ENCODE results near the gene GPX8.

The GPX8 gene, protein sequence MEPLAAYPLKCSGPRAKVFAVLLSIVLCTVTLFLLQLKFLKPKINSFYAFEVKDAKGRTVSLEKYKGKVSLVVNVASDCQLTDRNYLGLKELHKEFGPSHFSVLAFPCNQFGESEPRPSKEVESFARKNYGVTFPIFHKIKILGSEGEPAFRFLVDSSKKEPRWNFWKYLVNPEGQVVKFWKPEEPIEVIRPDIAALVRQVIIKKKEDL

DNA sequence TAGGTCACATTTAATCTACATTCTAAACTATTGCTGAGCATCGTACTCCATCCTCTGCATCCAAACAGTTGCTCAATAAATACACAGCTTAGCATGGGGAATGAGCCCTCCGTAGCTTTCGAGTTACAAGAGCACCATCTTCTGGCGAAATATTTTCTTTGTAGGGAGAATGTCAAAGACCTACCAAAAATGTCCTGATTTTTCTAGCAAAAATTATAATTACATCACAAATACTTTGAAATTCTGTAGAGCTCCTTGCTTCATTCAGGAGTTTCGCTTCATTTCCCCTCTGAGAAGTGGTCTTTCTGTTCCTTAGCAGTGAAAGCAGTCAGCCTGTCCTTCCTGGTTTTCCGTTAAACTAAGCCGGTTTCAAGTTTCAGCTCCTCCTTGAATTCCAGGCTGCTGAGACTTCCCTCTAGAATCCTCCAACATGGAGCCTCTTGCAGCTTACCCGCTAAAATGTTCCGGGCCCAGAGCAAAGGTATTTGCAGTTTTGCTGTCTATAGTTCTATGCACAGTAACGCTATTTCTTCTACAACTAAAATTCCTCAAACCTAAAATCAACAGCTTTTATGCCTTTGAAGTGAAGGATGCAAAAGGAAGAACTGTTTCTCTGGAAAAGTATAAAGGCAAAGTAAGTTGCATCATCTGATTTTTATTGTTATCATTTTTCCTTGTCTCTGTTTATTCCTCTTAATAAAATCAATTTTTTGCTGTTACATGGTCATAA, at the start of gene GPX8:
GPX8 (plus strand) TSS at position 409 of the 730 bp plus-strand sequence; CDS start at position 431, 22 bp downstream.
- DNase-seq (ENCODE audit: low spot score), result peak; percentile 88

DNA sequence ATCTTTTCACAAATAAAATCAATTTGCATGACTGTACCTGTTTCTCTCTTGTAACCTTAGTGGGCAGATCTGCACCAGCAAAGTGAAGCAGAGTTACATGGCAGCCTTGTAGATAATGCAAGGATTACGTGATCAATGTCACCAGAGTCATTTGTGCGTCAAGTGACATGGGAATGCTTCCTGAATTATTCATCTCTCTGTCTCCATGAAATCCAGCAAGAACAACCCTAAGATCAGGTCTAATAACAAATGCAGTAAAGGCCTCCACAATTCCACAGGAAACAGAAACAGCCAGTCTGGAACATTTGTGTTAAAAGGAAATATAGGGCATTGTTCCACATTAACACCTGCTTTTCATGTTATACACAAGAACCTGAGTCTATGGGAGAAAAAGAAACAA, 49.8 kb upstream of the GPX8 start:
- no peak for DNase-seq (ENCODE audit: low spot score)

DNA sequence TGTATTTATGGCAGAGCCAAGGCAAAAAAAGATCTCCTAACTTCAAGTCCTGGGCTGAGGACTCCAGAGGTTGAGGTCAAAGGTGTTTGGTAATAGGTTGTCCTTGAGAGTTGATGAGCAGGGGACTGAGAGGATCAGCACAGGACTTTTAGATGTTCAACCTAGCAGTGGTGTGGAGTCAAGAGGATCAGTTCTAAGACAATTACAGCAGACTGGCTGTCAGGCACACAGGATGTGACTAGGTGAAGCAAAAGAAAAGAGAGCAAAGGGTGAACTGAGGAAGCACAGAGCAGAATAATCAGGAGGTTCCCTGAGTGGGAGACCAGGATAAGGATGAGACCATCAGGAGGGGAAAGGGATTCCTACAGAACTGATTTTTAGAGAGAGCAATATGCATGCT, 46.6 kb upstream of the GPX8 start:
- no peak for DNase-seq (ENCODE audit: low spot score)

DNA sequence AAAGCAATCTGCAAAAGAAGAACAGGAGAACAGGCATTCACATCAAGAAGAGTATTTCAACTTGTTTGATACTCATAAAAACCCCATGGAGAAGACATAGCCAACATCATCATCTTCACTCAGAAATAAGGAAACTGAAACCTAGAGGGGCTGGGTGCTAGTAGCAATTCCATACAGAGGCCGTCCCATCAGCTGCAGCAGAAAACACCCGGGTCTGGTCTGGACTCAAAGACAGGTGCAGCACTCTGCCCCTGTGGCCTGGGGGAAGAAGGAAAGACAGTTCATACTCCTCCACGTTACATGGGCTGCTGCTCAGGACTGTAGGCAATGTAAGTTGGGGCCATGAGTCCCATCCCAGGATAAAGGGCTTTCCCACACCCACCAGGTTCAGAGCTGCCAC, 45.9 kb upstream of the GPX8 start:
- DNase-seq (ENCODE audit: low spot score), result no peak

DNA sequence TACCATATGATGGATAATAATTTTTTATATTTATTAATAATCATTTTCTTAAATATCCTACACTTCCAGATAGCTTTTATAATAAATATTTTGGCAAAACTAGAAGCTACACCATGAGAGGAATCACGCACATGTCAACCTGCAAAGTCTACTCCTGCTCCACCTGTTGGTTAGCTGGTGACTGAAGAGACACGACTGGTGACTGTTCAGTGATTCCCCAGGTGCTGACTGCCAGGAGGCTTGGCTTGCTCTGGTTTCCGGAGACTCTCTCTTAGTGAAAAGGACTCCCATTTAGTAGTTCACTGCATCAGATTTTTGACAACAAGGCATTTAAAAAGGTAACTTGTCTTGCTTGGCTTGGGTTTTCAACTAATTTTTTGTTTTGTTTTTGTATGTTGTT, 36.6 kb upstream of the GPX8 start:
- no peak for DNase-seq (ENCODE audit: low spot score)

DNA sequence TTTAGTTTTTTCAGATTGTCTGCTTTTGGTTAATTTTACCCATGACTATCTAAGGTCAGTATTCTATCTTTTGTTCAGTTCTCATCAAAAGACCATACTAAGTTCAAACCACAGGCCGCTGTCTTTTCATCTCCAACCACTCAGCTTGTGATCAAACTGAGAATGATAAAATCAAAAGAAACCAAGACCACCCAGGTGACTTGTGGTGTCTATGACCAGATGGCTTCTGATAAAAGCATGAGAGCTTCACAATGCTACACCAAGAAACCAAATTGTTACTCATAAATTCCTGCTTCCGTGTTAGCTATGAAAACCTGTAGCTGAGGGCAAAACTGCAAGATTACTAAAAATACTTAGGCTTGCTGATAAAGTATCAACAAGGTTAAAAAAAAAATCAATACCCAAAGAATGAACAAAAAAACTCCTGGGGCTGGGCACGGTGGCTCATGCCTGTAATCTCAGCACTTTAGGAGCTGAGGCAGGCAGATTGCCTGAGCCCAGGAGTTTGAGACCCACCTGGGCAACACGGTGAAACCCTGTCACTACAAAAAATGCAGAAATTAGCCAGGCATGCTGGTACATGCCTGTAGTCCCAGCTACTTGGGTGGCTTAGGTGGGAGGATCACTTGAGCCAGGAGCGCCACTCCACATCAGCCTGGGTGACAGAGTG, 25.8 kb upstream of the GPX8 start:
- no peak for DNase-seq (ENCODE audit: low spot score)

DNA sequence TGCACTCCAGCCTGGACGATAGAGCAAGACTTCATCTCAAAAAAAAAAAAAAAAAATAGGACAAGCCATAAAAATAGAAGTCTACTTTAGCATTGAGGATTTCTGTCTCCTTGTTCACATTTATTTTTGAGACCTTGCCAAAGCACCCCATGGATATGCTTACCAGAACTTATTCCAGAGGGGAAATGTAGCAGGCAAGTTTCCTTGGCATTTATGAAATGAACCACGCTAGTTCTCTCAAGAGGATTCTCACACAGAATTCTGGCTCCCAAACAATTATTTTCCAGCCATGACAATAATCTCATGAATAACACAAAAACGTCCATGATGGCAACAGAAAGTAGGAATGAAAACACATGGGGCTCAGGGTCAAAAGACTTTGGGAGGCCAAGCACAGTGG, 23.4 kb upstream of the GPX8 start:
- no peak for DNase-seq (ENCODE audit: low spot score)

DNA sequence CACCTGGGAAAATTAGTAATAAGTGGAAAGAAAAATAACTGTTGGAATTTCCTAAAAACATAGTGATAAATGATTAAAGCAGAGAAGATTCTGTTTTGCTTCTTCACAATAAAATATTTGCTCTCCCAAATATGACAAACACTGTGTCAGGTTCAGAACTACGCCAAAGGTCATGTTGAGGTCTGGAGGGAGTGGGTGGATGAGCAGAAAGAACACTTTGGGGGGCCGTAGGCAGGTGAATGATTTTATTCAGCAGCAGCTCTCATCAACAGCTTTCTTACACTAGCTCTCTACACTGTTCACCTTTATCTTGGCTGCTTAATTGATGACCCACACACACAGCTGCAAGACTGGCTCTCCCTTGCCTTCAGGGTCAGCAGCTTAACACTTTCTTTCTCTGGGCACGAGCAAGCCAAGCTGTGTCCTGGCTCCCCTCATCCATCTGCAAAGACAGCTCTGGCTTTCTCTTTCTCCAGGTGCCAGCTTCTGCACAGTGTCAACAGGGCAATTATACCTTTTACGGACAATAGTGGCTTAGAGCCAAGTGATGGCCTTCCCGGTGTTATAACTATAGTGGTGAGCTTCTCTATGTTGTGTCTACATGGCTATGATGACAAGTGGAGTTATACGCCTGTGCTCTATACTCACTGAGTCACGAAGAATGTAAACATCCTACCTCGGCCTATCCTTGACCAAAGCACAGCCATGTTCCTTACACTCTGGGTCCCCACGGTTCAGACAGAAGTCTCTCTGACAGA, 18.9 kb upstream of the GPX8 start:
- no peak for DNase-seq (ENCODE audit: low spot score)

DNA sequence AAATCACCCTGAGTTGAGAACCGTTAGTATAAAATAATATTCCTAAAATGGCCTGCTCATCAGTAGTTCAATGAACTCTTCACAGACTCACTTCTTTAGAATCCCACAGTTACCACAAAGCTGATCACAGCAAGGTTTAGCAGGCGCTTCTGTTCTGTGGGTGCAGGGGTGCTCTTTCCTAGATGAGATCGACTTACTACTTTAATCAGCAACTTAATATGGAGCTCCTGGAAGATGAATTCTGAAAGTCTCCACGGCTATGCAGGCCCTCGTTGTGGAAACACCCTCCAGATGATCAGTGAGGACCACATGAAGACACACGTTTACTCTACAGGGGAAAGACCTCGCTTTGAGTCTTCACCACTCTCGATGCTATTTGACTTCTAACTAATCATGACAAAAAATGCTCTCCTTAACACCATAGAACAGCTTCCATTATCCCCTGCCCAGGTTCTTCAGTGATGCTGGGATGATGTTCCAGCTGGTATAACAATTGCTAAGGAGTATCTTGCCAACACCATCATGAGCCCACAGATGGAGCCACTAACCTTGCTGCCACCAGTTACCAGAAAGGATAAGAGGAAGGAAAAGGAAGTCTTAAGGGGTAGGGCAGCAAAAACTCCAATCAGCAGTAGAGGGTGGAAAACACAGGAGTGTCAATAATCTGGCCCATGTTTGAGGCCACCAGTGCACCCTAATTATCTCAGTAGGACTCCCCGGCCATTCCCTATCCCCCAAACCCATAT, 17.9 kb upstream of the GPX8 start:
- no peak for DNase-seq (ENCODE audit: low spot score)

DNA sequence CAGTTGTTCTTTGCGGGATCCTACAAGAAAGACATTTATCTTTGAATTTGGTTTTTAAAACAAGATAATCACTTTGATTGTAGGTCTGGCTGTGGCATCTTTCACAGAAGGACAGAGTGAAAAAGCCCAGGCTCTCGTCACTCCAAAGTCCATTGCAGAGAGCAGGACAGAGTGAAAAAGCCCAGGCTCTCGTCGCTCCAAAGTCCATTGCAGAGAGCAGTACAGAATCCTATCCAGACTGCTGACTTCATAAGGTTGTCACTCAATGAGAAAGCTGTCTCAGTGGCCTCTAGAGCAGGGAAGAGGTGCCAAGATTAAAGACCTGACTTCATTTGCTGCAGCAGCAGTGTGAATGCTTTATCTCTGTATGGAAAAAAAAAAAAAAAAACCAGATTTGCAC, 16.3 kb upstream of the GPX8 start:
- DNase-seq (ENCODE audit: low spot score), result no peak

DNA sequence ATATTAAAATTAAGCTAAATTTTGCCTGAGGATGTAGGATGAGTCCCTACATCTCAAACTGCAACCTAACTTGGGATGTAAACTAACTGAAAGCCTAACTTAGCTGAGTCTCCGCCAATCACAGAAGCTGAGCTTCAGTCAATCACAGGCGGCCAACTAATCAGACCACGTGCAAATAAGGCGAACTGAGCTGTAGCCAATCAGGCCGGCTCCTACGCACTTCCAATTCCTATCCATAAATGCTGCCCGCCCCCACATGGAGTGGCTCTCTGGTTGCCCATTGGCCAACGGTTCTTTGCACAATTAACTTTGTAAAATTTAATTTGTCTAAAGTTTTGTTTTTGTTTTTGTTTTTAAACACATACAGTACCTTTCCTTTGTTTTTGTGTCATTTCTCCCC, 13.9 kb upstream of the GPX8 start:
- DNase-seq (ENCODE audit: low spot score), result no peak

DNA sequence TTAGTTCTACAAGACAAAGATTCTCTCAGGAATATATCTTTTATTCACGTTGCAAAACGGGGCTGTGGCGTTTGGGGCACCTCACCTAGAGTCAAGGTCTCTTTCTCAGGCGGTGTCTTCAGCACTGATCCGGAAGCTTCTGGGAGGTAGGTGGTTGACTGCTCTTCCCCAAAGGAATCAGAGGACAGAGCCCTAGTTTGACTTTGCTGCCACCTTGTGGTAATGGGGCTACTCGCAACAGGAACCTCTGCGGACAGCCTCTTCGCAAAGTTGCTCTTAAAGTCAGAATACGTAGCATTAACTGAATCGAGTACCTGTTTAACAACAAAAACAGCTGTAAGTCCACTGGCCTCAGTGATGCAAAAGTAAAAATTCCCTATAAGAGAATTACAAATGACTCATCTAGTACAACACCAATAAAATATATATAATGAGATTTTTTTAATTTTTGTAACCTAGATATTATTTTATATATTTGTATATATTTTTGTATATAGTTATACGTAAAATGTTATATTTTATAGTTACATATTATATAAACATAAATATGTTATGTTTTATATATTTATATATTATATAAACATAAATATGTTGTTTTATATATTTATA, 13.3 kb upstream of the GPX8 start:
- DNase-seq (ENCODE audit: low spot score), result peak; percentile 85

DNA sequence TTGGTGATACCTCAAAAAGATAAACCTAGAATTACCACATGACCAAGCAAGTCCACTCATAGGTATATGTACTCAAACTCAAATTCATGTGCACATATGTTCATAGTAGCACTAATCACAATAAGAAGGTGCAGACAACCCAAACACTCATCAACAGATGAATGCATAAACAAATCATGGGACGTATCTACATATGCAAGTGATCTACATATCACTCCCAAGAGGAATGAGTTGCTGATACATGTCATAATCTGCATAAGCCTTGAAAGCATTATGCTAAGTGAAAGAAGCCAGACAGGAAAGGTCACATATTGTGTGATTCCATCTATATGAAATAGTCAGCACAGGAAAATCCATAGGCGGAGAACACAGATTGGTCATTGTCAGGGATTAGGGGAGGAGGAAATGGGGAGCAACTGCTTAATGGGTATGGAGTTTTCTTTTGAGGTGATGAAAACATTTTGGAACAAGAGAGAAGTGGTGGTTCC, 10.6 kb upstream of the GPX8 start:
- DNase-seq (ENCODE audit: low spot score), result no peak

DNA sequence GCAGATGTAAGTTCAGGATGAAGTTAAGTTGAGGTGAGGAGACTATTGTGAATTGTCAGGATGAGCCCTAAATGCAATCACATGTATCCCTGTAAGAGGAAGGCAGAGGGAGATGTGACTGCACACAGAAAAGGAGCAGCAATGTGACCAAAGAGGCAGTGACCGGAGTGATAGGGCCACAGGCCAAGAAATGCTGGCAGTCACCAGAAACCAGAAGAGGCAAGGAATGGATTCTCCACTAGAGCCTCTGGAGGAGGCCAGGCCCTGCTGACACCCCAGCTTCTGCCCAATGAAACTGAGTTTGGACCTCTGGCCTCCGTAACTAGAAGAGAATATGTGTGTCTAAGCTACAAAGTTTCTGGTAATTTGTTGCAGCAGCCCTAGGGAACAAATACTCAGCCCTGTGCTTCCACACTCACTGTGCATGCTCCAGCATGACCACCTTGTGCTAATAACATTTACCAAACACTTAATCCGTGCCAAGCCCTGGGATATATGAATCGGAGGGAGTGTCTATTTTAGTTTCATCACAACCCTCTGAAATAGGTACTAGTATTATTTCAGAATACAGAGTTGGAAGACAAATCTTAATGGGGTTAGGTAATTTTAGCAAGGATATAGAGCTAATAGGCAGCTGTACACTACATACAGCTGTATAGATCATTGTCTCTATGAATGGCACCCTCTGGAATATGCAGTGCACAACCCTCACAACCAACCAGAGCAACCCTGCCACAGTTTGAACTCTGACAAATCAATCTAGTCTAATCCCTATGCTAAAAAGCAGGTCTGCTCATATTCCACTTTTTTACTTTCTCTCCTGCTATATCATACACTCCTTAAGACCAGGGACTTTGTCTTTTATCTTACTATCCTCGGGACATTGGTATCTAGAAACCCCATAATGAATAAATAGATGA, 7.8 kb upstream of the GPX8 start:
- DNase-seq (ENCODE audit: low spot score), result peak; percentile 7

DNA sequence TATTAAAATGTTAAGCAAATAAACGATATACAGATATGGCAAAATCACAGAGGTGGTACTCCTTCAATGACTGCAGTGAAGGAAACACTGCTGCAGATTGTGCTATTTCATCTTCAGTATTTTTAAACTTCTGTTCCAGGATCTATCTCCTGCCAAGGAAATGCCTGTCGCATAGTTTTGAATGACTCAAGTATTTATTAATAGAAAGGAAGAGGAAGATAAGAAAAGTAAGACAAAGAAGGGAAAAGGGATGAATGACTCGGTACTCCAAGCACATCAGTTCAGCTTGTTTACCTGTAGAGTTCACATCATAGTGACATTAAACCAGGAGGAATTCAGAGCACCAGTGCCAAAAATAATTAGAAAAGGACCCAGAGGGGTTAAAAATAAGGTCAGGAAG, 5.1 kb upstream of the GPX8 start:
- peak; percentile 78 for DNase-seq (ENCODE audit: low spot score)

DNA sequence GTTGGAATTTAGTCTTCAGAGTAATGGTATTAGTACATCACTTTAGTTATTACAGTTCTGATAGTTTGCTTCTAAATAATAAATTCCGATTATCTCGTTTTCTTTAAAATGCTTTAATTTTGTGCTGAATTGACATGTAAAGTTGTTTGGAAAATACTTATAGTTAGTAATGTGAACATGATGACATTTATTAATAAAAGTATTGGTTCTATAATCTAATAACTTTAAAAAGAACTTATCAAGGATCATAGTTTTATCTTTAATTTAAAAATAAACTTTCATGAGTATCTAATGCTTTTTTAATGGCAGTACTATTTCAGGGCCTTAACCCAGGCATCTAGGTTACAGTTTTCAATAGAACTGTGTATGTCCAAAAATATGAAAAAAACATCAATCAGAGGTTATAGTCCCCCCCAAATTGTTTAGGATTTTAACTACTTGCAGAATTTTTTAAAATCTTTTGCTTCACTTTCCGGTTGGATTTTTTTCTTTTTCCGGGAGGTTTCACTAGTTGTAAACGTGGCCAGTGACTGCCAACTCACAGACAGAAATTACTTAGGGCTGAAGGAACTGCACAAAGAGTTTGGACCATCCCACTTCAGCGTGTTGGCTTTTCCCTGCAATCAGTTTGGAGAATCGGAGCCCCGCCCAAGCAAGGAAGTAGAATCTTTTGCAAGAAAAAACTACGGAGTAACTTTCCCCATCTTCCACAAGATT, 680 bp downstream of the GPX8 start:
- DNase-seq (ENCODE audit: low spot score), result peak; percentile 91

DNA sequence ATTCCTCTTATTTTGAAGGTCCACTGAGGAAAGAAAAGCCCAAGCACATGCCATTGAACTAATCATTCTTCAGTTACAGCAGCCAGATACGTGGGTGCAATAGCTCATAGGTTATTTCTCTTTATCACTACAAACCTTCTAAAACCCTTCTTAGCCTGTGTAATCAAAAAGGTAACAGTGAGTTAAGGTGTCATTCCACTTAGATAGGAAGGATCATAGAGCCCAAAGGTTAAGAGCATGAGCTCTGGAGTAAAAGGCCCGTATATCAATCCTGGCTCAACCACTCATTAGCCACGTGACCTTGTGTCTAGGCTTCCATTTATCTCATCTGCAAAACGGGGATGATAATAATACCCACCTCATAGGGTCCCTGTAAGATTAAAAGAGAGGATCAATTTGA, 2.7 kb downstream of the GPX8 start:
- DNase-seq (ENCODE audit: low spot score), result no peak

DNA sequence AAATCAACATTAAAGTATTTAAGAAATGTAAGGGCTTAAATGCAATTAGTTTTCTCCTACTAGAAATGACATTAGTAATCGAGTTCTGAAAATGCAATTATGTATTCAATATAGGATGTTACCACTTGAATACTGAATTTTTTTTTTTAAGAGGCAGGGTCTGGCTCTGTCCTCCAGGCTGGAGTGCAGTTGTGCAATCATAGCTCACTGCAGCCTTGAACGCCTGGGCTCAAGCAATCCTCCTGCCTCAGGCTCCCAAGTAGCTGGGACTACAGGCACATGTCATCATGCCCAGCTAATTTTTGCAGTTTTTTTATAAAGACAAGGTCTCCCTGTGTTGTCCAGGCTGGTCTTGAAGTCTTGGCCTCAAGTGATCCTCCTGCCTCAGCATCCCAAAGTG, 11.5 kb downstream of the GPX8 start:
- no peak for DNase-seq (ENCODE audit: low spot score)

DNA sequence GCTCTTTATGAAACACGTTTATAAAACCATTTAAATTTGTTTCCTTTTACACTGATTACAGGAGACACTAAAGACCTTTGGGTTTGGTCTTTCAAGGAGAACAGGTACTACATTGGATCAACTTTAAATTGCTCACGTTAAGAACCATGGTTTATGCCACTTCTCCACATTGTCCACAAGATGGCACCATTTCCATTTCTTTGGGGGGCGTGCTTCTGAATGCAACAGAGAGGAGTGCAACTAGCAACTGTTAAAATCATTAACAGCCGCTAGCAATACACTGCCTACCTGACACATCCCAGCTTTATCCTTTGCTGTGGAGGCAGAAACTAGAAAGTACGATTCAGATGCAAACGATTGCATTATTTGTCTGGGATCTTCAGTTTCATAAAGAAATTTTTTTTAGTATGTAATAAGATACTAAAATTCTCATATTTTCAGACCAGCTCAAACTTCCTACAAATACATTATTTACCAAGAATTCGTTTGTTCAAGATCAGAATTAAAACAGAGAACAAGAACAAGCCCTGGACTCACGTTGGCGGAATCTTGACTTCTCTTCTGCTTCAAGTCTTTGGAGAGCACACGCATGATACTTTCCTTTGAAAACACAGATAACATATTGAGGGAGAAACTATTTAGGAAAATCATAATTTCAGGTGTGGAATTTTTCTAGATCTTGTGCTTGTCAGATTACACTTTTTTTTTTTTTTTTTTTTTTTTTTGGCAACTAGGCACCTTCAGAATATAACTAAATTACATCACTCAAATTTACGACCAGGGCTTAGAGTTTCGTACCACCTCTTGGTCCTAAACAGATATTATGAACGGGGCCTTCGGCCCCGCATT, 12.3 kb downstream of the GPX8 start:
- DNase-seq (ENCODE audit: low spot score), result peak; percentile 85
